OCI-LY3 (cell line): ENCODE results near the gene HSPG2.

Experiments
- H2AFZ ChIP-seq: fragments of 200-600, 300-600 bp; shearing (Covaris generic); 2 replicates; pipeline ENCODE4 v1.6.0; 2014; ENCODE audit warnings: antibody characterized with exemption, low read depth, low read length
- H3K27ac ChIP-seq: fragments of 200-600, 300-600 bp; sonication (generic); 2 replicates; pipeline ENCODE4 v1.5.1; 2014; ENCODE audit warnings: mild to moderate bottlenecking, low read length, moderate library complexity, mixed read lengths
- H3K27me3 ChIP-seq: fragments of 200-600, 300-600 bp; sonication (generic); 2 replicates; pipeline ENCODE4 v1.6.1; 2014; ENCODE audit warnings: low read depth, low read length, mixed read lengths
- H3K36me3 ChIP-seq: fragments of 200-600, 300-600 bp; sonication (generic); replicated peaks from 2 replicates; pipeline ENCODE3; 2014; ENCODE audit warnings: low read depth, low read length, mixed read lengths
- H3K4me1 ChIP-seq: fragments of 300-600, 200-600 bp; sonication (generic); 2 replicates; pipeline ENCODE4 v1.6.1; 2014; ENCODE audit warnings: low read length, mixed read lengths
- H3K4me2 ChIP-seq: fragments of 200-600, 300-600 bp; sonication (generic); 2 replicates; pipeline ENCODE4 v1.6.1; 2014; ENCODE audit warnings: low read length, mixed read lengths
- H3K4me3 ChIP-seq: fragments of 300-600, 200-600 bp; sonication (generic); 2 replicates; pipeline ENCODE4 v1.5.1; 2014; ENCODE audit warnings: antibody characterized with exemption, mild to moderate bottlenecking, low read length, moderate library complexity
- H3K79me2 ChIP-seq: fragments of 300-600, 200-600 bp; shearing (Covaris generic); 2 replicates; pipeline ENCODE4 v1.6.1; 2014; ENCODE audit warnings: mild to moderate bottlenecking, low read length, mixed read lengths
- H3K9ac ChIP-seq: fragments of 300-600, 200-600 bp; shearing (Covaris generic); 2 replicates; pipeline ENCODE4 v1.6.0; 2014; ENCODE audit warnings: mild to moderate bottlenecking, low read length, moderate library complexity
- H3K9me3 ChIP-seq: fragments of 200-600, 300-600 bp; shearing (Covaris generic); 2 replicates; pipeline ENCODE4 v1.6.1; 2014; ENCODE audit warnings: low read length, mixed read lengths; ENCODE audit not compliant: insufficient read depth
- H4K20me1 ChIP-seq: fragments of 200-600, 300-600 bp; sonication (generic); 2 replicates; pipeline ENCODE4 v1.6.1; 2016; ENCODE audit warnings: low read length, mixed read lengths; ENCODE audit not compliant: insufficient read depth
- EZH2phosphoT487 ChIP-seq: fragments of 200-600 bp; shearing (Covaris generic); IDR thresholded peaks from 2 replicates; pipeline ENCODE4 v1.6.1; 2018; ENCODE audit warnings: antibody characterized with exemption, mixed run types, low read depth
- TF ChIP-seq, protein P1 (sequence below): fragments of 200-600, 300-600 bp; sonication (generic); IDR thresholded peaks from 2 replicates; pipeline ENCODE4 v1.5.1; 2014; ENCODE audit warnings: antibody characterized with exemption, low read length, low read depth

The HSPG2 gene

DNA sequence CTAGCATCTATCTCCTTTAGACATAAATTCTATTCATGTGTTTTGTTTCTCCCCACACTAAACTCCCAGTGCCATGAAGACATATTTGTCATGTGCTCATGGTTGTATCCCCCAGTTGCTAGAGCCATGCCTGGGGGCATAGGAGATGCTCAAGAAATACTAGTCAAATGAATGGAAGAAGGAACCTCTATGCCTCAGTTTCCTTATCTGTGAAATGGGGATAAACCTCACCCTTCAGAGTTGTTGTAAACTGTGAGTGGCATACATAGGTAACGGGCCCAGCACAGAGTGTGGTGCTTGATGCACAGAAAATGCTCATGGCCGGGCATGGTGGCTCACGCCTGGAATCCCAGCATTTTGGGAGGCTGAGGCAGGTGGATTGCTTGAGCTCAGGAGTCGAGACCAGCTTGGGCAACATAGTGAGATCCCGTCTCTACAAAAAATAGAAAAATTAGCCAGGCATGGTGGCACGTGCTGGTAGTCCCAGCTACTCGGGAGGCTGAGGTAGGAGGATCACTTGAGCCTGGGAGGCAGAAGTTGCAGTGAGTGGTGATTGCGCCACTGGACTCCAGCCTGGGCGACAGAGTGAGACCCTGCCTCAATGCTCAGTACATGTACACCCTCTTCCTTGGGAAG is 116.4 kb downstream of the HSPG2 start:
- no peak for TF ChIP-seq EZH2phosphoT487
- TF ChIP-seq, protein P1, sequence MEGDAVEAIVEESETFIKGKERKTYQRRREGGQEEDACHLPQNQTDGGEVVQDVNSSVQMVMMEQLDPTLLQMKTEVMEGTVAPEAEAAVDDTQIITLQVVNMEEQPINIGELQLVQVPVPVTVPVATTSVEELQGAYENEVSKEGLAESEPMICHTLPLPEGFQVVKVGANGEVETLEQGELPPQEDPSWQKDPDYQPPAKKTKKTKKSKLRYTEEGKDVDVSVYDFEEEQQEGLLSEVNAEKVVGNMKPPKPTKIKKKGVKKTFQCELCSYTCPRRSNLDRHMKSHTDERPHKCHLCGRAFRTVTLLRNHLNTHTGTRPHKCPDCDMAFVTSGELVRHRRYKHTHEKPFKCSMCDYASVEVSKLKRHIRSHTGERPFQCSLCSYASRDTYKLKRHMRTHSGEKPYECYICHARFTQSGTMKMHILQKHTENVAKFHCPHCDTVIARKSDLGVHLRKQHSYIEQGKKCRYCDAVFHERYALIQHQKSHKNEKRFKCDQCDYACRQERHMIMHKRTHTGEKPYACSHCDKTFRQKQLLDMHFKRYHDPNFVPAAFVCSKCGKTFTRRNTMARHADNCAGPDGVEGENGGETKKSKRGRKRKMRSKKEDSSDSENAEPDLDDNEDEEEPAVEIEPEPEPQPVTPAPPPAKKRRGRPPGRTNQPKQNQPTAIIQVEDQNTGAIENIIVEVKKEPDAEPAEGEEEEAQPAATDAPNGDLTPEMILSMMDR, result no peak
- no peaks in the 10 kb centered on the region for H3K9me3 ChIP-seq
- H3K36me3 ChIP-seq, result no peaks in the 10 kb centered on the region
- H3K79me2 ChIP-seq, result no peaks in the 10 kb centered on the region
- H4K20me1 ChIP-seq, result no peaks in the 10 kb centered on the region
- no peak overlapping the region for H3K4me2 ChIP-seq
- H3K4me1 ChIP-seq, result no peaks in the 10 kb centered on the region
- no peak overlapping the region for H3K27ac ChIP-seq
- H3K27me3 ChIP-seq, result no peaks in the 10 kb centered on the region
- H2AFZ ChIP-seq, result no peak overlapping the region
- H3K4me3 ChIP-seq, result no peak overlapping the region
- no peak overlapping the region for H3K9ac ChIP-seq

DNA sequence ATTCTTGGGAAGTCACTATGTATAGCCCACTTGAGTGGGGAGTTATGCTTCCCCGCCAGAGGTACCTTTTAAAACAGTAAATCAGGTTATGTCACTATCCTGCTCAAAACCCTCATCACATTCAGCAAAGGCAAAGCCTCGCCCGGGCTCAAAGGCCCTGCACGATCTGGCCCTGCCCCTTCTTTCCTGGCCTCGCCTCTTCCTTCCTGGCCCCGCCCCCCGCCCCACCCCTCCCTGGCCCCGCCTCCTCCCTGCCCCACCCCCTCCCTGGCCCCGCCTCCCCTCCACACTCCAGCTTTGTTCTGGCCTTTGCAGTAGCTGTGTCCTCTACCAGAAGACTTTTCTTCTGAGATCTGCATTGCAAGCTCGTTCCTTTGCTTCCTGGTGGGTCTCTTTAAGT is 118.5 kb downstream of the HSPG2 start:
- H3K4me3 ChIP-seq, result no peak overlapping the region
- H3K9ac ChIP-seq, result no peak overlapping the region
- peaks cover 4% of the 10 kb centered on the region; the same call in 1 of the 2 replicates for H3K4me1 ChIP-seq
- H3K36me3 ChIP-seq, result no peaks in the 10 kb centered on the region
- no peak overlapping the region for H3K4me2 ChIP-seq
- H3K27ac ChIP-seq, result no peak overlapping the region
- H4K20me1 ChIP-seq, result no peaks in the 10 kb centered on the region
- H2AFZ ChIP-seq, result no peak overlapping the region
- TF ChIP-seq, protein P1, result no peak
- no peak for TF ChIP-seq EZH2phosphoT487
- no peaks in the 10 kb centered on the region for H3K27me3 ChIP-seq
- no peaks in the 10 kb centered on the region for H3K79me2 ChIP-seq
- H3K9me3 ChIP-seq, result no peaks in the 10 kb centered on the region

DNA sequence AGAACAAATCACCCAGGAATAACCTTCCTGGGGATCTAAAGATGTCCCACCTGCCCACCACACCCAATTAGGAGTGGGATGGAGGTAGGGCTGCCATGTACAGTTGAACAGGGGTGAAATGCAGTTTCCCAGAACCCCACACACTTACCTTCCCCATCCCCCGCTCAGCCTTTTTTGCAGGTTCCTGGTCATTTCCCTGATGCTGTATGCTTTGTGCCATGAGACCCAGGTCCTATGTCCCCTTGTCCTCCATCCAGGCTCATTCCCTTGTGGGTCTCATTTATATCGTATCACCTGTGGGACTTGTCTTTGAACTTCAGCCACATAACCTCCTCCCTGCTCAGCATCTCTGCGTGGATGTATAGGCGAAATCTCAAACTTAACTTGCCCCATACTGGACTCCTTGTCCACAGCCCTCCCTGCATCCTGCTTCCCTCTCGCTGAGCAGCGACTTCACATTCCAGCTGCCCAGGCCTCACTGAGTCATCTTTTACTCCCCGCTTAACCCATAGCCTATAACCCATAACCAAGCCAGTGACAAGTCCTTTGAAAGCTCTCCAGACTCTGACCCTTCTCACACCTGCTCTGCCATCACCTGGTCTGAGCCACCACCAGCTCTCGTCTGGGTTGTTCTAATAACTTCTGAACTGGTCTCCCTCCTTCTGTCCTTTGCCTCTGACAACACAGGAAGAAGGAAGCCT is 120.4 kb downstream of the HSPG2 start:
- Histone ChIP-seq H3K36me3 (no peaks in the 10 kb centered on the region), H3K9ac (no peak overlapping the region), H3K27ac (no peak overlapping the region), H4K20me1 (no peaks in the 10 kb centered on the region), H3K4me3 (no peak overlapping the region), H3K4me1 (peaks cover 4% of the 10 kb centered on the region; the same call in 1 of the 2 replicates), H3K79me2 (no peaks in the 10 kb centered on the region), H3K9me3 (no peaks in the 10 kb centered on the region), H2AFZ (no peak overlapping the region), H3K4me2 (no peak overlapping the region), H3K27me3 (no peaks in the 10 kb centered on the region)
- TF ChIP-seq EZH2phosphoT487, result no peak
- TF ChIP-seq, protein P1, result no peak

DNA sequence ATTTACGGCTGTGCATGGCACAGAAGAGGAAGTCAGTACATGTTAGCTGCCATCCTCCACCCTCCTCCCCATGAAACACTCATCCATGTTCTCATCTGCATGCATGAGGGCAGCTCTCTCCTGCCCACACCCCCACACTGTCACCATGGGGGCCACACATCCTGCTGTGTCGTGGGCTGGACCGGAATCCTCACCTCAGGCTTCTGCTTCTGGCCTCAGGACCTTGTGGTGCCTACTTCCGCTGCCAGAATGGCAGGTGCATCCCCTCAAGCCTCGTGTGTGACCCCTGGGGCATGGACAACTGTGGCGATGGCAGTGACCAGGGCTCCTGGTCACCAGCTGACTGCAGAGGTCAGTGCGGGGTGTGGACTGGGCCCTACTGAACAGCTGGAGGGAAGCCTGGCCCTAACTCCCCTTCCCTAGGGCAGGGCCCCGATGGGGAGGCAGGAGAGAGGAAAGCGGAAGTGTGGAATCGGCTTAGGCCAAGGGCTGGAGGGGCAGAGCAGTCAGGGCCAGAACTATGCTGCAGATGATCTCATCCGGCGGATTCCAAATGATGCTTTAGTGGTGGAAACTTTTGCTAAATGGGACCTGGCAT is 121.3 kb downstream of the HSPG2 start:
- Histone ChIP-seq H3K9me3 (no peaks in the 10 kb centered on the region), H3K79me2 (no peaks in the 10 kb centered on the region), H3K27ac (no peak overlapping the region), H3K27me3 (no peaks in the 10 kb centered on the region), H3K4me3 (no peak overlapping the region), H3K9ac (no peak overlapping the region), H4K20me1 (no peaks in the 10 kb centered on the region), H2AFZ (no peak overlapping the region), H3K4me2 (no peak overlapping the region), H3K36me3 (no peaks in the 10 kb centered on the region), H3K4me1 (peaks cover 4% of the 10 kb centered on the region; the same call in 1 of the 2 replicates)
- TF ChIP-seq, protein P1, result no peak
- TF ChIP-seq EZH2phosphoT487, result no peak
